Measurements from ENCODE around the gene ATP5F1A.

- TF ChIP-seq, protein P1, sequence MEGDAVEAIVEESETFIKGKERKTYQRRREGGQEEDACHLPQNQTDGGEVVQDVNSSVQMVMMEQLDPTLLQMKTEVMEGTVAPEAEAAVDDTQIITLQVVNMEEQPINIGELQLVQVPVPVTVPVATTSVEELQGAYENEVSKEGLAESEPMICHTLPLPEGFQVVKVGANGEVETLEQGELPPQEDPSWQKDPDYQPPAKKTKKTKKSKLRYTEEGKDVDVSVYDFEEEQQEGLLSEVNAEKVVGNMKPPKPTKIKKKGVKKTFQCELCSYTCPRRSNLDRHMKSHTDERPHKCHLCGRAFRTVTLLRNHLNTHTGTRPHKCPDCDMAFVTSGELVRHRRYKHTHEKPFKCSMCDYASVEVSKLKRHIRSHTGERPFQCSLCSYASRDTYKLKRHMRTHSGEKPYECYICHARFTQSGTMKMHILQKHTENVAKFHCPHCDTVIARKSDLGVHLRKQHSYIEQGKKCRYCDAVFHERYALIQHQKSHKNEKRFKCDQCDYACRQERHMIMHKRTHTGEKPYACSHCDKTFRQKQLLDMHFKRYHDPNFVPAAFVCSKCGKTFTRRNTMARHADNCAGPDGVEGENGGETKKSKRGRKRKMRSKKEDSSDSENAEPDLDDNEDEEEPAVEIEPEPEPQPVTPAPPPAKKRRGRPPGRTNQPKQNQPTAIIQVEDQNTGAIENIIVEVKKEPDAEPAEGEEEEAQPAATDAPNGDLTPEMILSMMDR (conservative IDR thresholded peaks at IDR 0.05; ENCODE audit: low read length) = no peak
- TF ChIP-seq EZH2phosphoT487 (IDR thresholded peaks at IDR 0.05; ENCODE audit: borderline replicate concordance, low read depth, low read length) = no peak
Measured at GRCh38 chr18:46042571-46043123, 55.4 kb downstream of the ATP5F1A start.

Measured in OCI-LY7 (cell line).